Measurements from ENCODE around the gene IQCF2.
"Not testable (repeated sequence)": the region's sequence is repeated elsewhere in the genome, so short reads cannot be mapped to it uniquely, and the experiment has no call there.

The IQCF2 gene

DNA sequence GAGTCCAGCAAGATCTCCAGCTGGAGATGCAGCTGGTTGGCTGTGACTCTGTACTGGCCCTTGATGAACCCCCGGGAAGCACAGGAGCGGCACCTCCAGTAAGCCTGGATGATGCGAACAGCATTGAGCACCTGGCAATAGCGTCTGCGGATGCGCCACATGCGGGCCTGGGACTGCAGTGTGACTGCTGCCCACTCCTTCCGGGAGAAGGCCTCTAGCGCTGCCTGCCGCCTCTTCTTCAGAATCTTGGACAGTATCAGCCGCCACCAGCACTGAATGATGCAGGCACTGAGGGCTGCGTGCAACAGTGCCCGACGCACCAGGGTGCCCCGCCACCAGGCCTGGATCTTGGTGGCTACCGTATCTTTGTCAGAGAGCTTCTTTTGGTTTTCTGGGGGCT, 33.5 kb downstream of the IQCF2 start:
- Histone ChIP-seq H4K8ac (ENCODE audit: low read depth, low read length) (no peak overlapping the region), H3K23ac (ENCODE audit: low read length) (no peak overlapping the region), H3K56ac (ENCODE audit: low read length) (no peak overlapping the region), H3K4me3 (ENCODE audit: low read length) (no peak overlapping the region), H2BK5ac (ENCODE audit: low read length) (no peak overlapping the region), H2BK15ac (replicated peaks; ENCODE audit: low read depth) (no peak overlapping the region), H3K27ac (ENCODE audit: low read depth, low read length) (no peak overlapping the region), H3K4ac (ENCODE audit: low read depth, low read length) (no peak overlapping the region), H3K9ac (ENCODE audit: low read length) (no peak overlapping the region), H2BK120ac (ENCODE audit: low read depth, low read length) (no peak overlapping the region), H3K18ac (ENCODE audit: low read length) (no peak overlapping the region), H2AK5ac (ENCODE audit: low read length) (peak overlapping the region; percentile 11), H4K5ac (ENCODE audit: low read length) (no peak overlapping the region), H3K79me1 (ENCODE audit: low read length) (no peaks in the 10 kb centered on the region), H3K36me3 (ENCODE audit: control insufficient read depth, insufficient read depth, low read length) (no peaks in the 10 kb centered on the region), H3K4me2 (ENCODE audit: low read length) (no peak overlapping the region), H3K4me1 (ENCODE audit: control insufficient read depth, low read depth, low read length) (peaks cover 4% of the 10 kb centered on the region), H3K79me2 (ENCODE audit: control insufficient read depth, insufficient read depth, low read length) (no peaks in the 10 kb centered on the region), H3K27me3 (ENCODE audit: insufficient read depth, low read length, poor library complexity) (no peaks in the 10 kb centered on the region)
- no CpG with 5 or more reads among the region's 16 CpGs for WGBS (ENCODE audit: extremely low coverage, insufficient coverage, low lambda C conversion rate)
- DNase-seq: no peak

DNA sequence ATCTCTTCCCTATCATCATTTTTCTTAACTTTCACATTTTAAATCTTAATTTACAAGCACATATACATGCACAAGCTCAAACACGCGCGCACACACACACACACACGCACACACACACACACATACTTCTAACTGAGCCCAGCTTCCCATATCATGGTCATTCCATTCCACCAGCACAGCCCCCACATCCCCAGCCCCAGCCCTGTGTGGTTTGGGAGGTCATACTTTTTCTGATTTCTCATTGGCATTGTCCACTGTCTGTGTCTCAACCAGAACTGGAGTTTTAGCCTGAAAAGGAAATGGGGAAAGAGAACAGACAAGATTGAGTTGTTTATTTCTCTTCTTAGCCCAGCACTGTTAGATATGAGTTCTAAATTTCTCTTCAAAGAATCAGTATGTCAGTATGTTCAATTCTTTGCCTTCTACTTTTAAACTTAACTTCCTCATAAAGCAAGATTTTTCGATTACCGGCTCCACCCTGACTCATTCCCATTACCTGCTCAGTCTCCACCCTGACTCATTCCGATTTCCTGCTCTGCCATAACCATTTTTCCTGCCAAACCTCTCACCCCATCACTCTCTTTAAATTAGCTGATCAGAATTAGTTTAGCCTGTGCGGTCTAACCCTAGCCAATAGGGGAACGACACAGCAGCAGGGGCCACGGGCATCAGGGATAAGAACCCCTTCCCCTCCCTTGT, 35.3 kb downstream of the IQCF2 start:
- no peak overlapping the region for H2BK5ac ChIP-seq (ENCODE audit: low read length)
- 100% methylated on average over 4 of the region's 10 CpGs for WGBS (ENCODE audit: extremely low coverage, insufficient coverage, low lambda C conversion rate)
- H3K36me3 ChIP-seq (ENCODE audit: control insufficient read depth, insufficient read depth, low read length): no peaks in the 10 kb centered on the region
- no peaks in the 10 kb centered on the region for H3K27me3 ChIP-seq (ENCODE audit: insufficient read depth, low read length, poor library complexity)
- no peak overlapping the region for H3K9ac ChIP-seq (ENCODE audit: low read length)
- peaks cover 4% of the 10 kb centered on the region for H3K4me1 ChIP-seq (ENCODE audit: control insufficient read depth, low read depth, low read length)
- no peak overlapping the region for H3K56ac ChIP-seq (ENCODE audit: low read length)
- no peak overlapping the region for H3K27ac ChIP-seq (ENCODE audit: low read depth, low read length)
- no peak overlapping the region for H3K4me2 ChIP-seq (ENCODE audit: low read length)
- H3K4ac ChIP-seq (ENCODE audit: low read depth, low read length): no peak overlapping the region
- H2BK120ac ChIP-seq (ENCODE audit: low read depth, low read length): no peak overlapping the region
- H4K8ac ChIP-seq (ENCODE audit: low read depth, low read length): no peak overlapping the region
- H4K5ac ChIP-seq (ENCODE audit: low read length): no peak overlapping the region
- no peak for DNase-seq
- no peak overlapping the region for H3K23ac ChIP-seq (ENCODE audit: low read length)
- no peak overlapping the region for H3K18ac ChIP-seq (ENCODE audit: low read length)
- H3K79me2 ChIP-seq (ENCODE audit: control insufficient read depth, insufficient read depth, low read length): no peaks in the 10 kb centered on the region
- H2AK5ac ChIP-seq (ENCODE audit: low read length): no peak overlapping the region
- H2BK15ac ChIP-seq (replicated peaks; ENCODE audit: low read depth): no peak overlapping the region
- H3K4me3 ChIP-seq (ENCODE audit: low read length): no peak overlapping the region
- H3K79me1 ChIP-seq (ENCODE audit: low read length): no peaks in the 10 kb centered on the region

DNA sequence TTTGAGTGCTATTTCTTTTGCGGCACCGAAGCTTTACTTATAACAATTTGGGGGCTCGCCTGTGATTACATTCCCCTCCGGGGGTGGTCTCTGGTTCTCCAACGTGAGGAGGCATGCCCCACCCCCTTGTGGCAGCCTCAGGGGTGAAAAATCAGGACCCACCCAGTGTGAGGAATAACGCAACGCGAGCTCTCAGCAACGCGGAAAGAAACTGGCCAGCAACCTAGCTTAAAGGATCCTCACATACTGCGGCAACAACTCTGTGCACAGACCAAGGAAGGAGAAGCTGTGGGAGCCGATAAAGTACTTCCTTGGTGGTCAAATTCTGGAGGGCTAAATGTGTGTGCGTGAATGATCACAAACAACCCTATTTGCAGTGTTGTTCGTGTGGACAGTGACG, 36.0 kb downstream of the IQCF2 start:
- peak overlapping the region; percentile 29 for H3K9ac ChIP-seq (ENCODE audit: low read length)
- peaks cover 4% of the 10 kb centered on the region for H3K4me1 ChIP-seq (ENCODE audit: control insufficient read depth, low read depth, low read length)
- no peak overlapping the region for H3K4me3 ChIP-seq (ENCODE audit: low read length)
- H2BK5ac ChIP-seq (ENCODE audit: low read length): peak overlapping the region; percentile 89
- H2AK5ac ChIP-seq (ENCODE audit: low read length): peak overlapping the region; percentile 85
- no peak overlapping the region for H4K8ac ChIP-seq (ENCODE audit: low read depth, low read length)
- H3K56ac ChIP-seq (ENCODE audit: low read length): peak overlapping the region; percentile 69
- H2BK120ac ChIP-seq (ENCODE audit: low read depth, low read length): no peak overlapping the region
- H3K4me2 ChIP-seq (ENCODE audit: low read length): no peak overlapping the region
- no peaks in the 10 kb centered on the region for H3K79me2 ChIP-seq (ENCODE audit: control insufficient read depth, insufficient read depth, low read length)
- H3K23ac ChIP-seq (ENCODE audit: low read length): peak overlapping the region; percentile 80
- H3K27me3 ChIP-seq (ENCODE audit: insufficient read depth, low read length, poor library complexity): no peaks in the 10 kb centered on the region
- peak overlapping the region; percentile 56 for H3K4ac ChIP-seq (ENCODE audit: low read depth, low read length)
- H3K18ac ChIP-seq (ENCODE audit: low read length): no peak overlapping the region
- no peaks in the 10 kb centered on the region for H3K36me3 ChIP-seq (ENCODE audit: control insufficient read depth, insufficient read depth, low read length)
- no peak overlapping the region for H2BK15ac ChIP-seq (replicated peaks; ENCODE audit: low read depth)
- DNase-seq: peak; percentile 10
- no CpG with 5 or more reads among the region's 15 CpGs for WGBS (ENCODE audit: extremely low coverage, insufficient coverage, low lambda C conversion rate)
- H3K27ac ChIP-seq (ENCODE audit: low read depth, low read length): peak overlapping the region; percentile 89
- no peaks in the 10 kb centered on the region for H3K79me1 ChIP-seq (ENCODE audit: low read length)
- H4K5ac ChIP-seq (ENCODE audit: low read length): no peak overlapping the region

DNA sequence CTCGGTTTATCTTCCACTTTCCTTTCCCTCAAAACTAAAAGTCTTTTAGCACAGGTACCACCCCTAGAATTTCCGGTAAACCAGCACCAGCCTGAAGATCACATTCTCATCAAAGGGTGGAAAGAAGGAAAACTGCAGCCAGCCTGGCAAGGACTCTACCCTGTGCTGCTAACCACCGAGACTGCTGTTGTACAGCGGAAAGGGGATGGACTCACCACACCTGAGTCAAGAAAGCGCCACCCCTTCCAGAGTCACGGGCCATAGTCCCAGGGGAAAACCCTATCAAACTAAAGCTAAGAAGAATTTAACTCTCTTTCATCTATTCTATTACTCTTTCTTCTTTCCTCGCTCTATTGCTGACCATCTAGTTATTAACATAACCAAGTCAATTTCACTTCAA, 38.6 kb downstream of the IQCF2 start:
- H3K79me2 ChIP-seq (ENCODE audit: control insufficient read depth, insufficient read depth, low read length); H2AK5ac ChIP-seq (ENCODE audit: low read length); H3K9ac ChIP-seq (ENCODE audit: low read length); H3K36me3 ChIP-seq (ENCODE audit: control insufficient read depth, insufficient read depth, low read length); H3K18ac ChIP-seq (ENCODE audit: low read length); H2BK15ac ChIP-seq (replicated peaks; ENCODE audit: low read depth); H3K4me2 ChIP-seq (ENCODE audit: low read length); H4K8ac ChIP-seq (ENCODE audit: low read depth, low read length); H3K27ac ChIP-seq (ENCODE audit: low read depth, low read length); H3K56ac ChIP-seq (ENCODE audit: low read length); H3K4ac ChIP-seq (ENCODE audit: low read depth, low read length); H3K4me3 ChIP-seq (ENCODE audit: low read length); H3K23ac ChIP-seq (ENCODE audit: low read length); H4K5ac ChIP-seq (ENCODE audit: low read length); DNase-seq; H3K4me1 ChIP-seq (ENCODE audit: control insufficient read depth, low read depth, low read length); H2BK120ac ChIP-seq (ENCODE audit: low read depth, low read length); H2BK5ac ChIP-seq (ENCODE audit: low read length); H3K27me3 ChIP-seq (ENCODE audit: insufficient read depth, low read length, poor library complexity); H3K79me1 ChIP-seq (ENCODE audit: low read length): not testable (repeated sequence)
- no CpG with 5 or more reads among the region's 7 CpGs for WGBS (ENCODE audit: extremely low coverage, insufficient coverage, low lambda C conversion rate)

DNA sequence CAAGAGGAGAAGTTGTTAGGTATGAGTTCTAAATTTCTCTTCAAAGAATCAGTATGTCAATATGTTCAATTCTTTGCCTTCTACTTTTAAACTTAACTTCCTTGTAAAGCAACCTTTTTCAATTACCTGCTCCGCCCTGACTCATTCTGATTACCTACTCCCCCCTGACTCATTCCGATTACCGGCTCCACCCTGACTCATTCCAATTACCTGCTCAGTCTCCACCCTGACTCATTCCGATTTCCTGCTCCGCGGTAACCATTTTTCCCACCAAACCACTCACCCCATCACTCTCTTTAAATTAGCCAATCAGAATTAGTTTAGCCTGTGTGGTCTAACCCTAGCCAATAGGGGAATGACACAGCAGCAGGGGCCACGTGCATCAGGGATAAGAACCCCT, 40.9 kb downstream of the IQCF2 start:
- H3K27ac ChIP-seq (ENCODE audit: low read depth, low read length); H3K36me3 ChIP-seq (ENCODE audit: control insufficient read depth, insufficient read depth, low read length); H3K18ac ChIP-seq (ENCODE audit: low read length); H3K4me1 ChIP-seq (ENCODE audit: control insufficient read depth, low read depth, low read length); H3K9ac ChIP-seq (ENCODE audit: low read length); H3K27me3 ChIP-seq (ENCODE audit: insufficient read depth, low read length, poor library complexity); H3K4me3 ChIP-seq (ENCODE audit: low read length); H3K79me1 ChIP-seq (ENCODE audit: low read length); H3K56ac ChIP-seq (ENCODE audit: low read length); H3K4me2 ChIP-seq (ENCODE audit: low read length); H3K4ac ChIP-seq (ENCODE audit: low read depth, low read length); H3K23ac ChIP-seq (ENCODE audit: low read length); H2BK5ac ChIP-seq (ENCODE audit: low read length); H4K8ac ChIP-seq (ENCODE audit: low read depth, low read length); H2AK5ac ChIP-seq (ENCODE audit: low read length); H3K79me2 ChIP-seq (ENCODE audit: control insufficient read depth, insufficient read depth, low read length); H2BK120ac ChIP-seq (ENCODE audit: low read depth, low read length); H4K5ac ChIP-seq (ENCODE audit: low read length); H2BK15ac ChIP-seq (replicated peaks; ENCODE audit: low read depth): not testable (repeated sequence)
- no CpG with 5 or more reads among the region's 7 CpGs for WGBS (ENCODE audit: extremely low coverage, insufficient coverage, low lambda C conversion rate)
- DNase-seq: peak; percentile 52

Measured in mesendoderm (in vitro differentiated cells).